ENCODE data around the gene DOK4.

DNA sequence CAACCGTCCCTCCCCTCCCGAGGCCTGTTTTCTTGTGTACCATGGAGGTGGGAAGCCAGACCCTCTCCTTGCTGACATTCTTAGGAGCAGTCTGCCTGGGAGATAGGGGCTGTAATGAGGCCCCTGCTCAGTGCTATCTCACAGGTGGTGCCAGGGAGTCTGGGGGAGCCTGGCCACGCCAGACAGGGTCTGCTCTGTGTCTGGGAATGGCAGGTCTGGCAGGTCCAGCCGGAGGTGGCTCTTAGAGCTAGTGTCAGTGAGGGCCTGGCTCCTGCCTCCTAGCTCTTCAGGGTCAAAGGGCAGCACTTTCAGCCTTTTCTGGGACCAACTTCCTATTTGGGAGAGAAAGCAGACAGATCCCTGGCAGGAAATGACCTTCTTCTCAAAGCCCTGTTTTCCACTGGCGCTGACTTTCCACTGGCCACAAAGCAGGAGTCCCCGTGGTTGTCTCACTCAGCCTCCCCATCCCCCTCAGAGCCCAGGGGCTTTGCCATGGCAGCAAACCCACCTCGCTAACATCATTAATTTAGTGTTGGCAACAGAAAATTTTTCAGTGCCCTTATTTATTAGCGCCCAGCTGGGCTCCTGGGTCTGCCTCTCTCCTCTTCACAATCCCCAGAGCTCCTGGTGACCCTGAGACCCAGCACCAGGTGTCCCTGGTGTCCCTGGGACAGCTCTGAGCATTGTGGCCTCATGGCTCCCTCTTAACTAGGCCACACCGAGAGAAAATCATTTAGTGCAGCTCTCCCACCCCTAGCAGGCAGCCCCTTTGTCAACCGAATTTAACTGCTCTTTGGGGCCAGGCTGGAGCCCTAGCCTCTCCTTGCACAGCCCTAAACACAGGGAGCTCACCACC is 24.0 kb upstream of the DOK4 start:
- TF ChIP-seq POLR2A (IDR thresholded peaks at IDR 0.05; ENCODE audit: low read length) (no peak), GATA1 (IDR thresholded peaks at IDR 0.05; ENCODE audit: low read depth, low read length) (no peak)
